H54 (cell line): ENCODE data around the gene TEX2.
A peak's percentile ranks its signal among the peaks of the same experiment; 100 is the strongest.
"Not testable (repeated sequence)": the region's sequence is repeated elsewhere in the genome, so short reads cannot be mapped to it uniquely, and the experiment has no call there.

Experiments
- DNase-seq: peaks from one replicate; pipeline ENCODE4 v3.0.0; 2011; ENCODE audit warnings: low spot score, mixed read lengths; ENCODE audit not compliant: insufficient read length
- FAIRE-seq: peaks from 3 replicates; lab custom pipeline; 2011; peaks lifted over from hg19 to GRCh38; lab: Jason Lieb, UNC
- POLR2A ChIP-seq: IDR thresholded peaks from 2 replicates; pipeline ENCODE4 v1.6.1; 2011; ENCODE audit warnings: low read depth, mild to moderate bottlenecking, low read length

The TEX2 gene

GRCh38 chr17:64256913-64257807 lies 5.9 kb downstream of the TEX2 start:
- DNase-seq (no peak), FAIRE-seq (no peak)
- TF ChIP-seq POLR2A = no peak

GRCh38 chr17:64255764-64256163 lies 7.3 kb downstream of the TEX2 start:
- DNase-seq (no peak), FAIRE-seq (no peak)
- TF ChIP-seq POLR2A = no peak

GRCh38 chr17:64254755-64255154 lies 8.3 kb downstream of the TEX2 start:
- TF ChIP-seq POLR2A = no peak

GRCh38 chr17:64253470-64253869 lies 9.6 kb downstream of the TEX2 start:
- TF ChIP-seq POLR2A = no peak
- no peak for FAIRE-seq
- no peak for DNase-seq

More at GRCh38 chr17:64254755-64255154, 8.3 kb downstream of the TEX2 start:
- FAIRE-seq (no peak), DNase-seq (no peak)

GRCh38 chr17:64252831-64253230 lies 10.2 kb downstream of the TEX2 start:
- TF ChIP-seq POLR2A = no peak
- no peak for FAIRE-seq
- no peak for DNase-seq

- TF ChIP-seq POLR2A = no peak
- FAIRE-seq = no peak
- no peak for DNase-seq
Measured at GRCh38 chr17:64250233-64250835, 12.7 kb downstream of the TEX2 start.

- FAIRE-seq (no peak), DNase-seq (no peak)
- no peak for TF ChIP-seq POLR2A
Measured at GRCh38 chr17:64247836-64248235, 15.2 kb downstream of the TEX2 start.

GRCh38 chr17:64245218-64246145 lies 17.6 kb downstream of the TEX2 start:
- DNase-seq = peak; percentile 51
- TF ChIP-seq POLR2A = no peak
- no peak for FAIRE-seq

- DNase-seq (no peak), FAIRE-seq (no peak)
- no peak for TF ChIP-seq POLR2A
Measured at GRCh38 chr17:64244165-64244564, 18.9 kb downstream of the TEX2 start.

GRCh38 chr17:64243340-64243739 lies 19.7 kb downstream of the TEX2 start:
- FAIRE-seq = no peak
- no peak for DNase-seq
- TF ChIP-seq POLR2A = no peak

GRCh38 chr17:64242633-64243032 lies 20.4 kb downstream of the TEX2 start:
- DNase-seq (no peak), FAIRE-seq (no peak)
- no peak for TF ChIP-seq POLR2A

GRCh38 chr17:64240741-64241347 lies 22.2 kb downstream of the TEX2 start:
- FAIRE-seq = peak; percentile 38
- no peak for TF ChIP-seq POLR2A
- DNase-seq = no peak

GRCh38 chr17:64240261-64240740 lies 22.8 kb downstream of the TEX2 start:
- FAIRE-seq = no peak
- no peak for TF ChIP-seq POLR2A
- no peak for DNase-seq

- not testable (repeated sequence) for FAIRE-seq, DNase-seq
Measured at GRCh38 chr17:64238449-64238848, 24.6 kb downstream of the TEX2 start.
